NCI-H345 (cell line): ENCODE data around the gene KCNE2.
"Not testable (repeated sequence)": the region's sequence is repeated elsewhere in the genome, so short reads cannot be mapped to it uniquely, and the experiment has no call there.

ENCODE experiments used
- DNase-seq: peaks from one replicate; lab custom pipeline; 2025; lab: John Stamatoyannopoulos, UW

Gene KCNE2

DNA sequence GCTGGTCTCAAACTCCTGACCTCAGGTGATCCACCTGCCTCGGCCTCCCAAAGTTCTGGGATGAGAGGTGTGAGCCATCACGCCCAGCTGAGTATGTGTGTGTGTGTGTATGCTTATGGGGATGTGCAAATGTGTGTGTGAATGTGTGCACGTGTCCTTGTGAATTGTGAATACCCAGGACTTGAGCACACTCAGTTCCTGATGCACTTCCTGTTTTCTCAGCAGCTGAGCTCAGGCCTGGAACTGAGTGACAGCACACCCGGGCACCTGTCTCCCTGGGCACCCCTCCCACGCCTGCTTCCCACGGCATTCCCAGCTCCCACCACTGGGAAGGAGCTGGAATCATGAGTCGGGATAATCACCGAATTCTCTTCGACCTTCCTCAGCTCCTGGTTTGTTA, 43.5 kb downstream of the KCNE2 start:
- not testable (repeated sequence) for DNase-seq

DNA sequence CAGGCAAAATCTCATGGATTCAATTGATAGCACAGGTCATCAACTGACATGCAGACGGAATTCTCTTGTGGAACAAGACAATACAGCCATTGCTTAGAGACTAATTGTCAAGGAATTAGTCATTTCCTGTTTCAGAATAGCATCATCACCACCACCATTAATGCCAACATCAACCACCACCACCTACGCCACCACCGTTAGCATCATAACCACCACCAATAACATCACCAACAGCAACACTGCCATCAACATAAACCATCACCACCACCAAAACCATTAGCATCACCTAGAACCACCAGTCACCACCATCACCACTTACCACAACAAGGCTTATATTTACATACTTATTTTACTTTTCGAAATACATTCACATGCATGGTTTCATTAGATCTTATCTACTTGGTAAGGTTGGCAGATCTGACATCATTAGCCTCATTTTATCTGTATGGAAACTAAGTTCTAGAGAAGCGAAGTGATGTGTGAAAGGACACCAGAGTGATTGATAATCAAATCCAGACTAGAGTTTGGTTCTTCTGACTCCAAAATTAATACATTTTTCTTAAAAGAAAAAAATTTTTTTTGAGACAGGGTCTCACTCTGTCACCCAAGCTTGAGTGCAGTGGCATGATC, 53.8 kb downstream of the KCNE2 start:
- DNase-seq, result not testable (repeated sequence)
